Spleen (tissue), 7 donors: Measurements from ENCODE around the gene ZEB2.

Source experiments
- POLR2A ChIP-seq, 3 donors: fragments of 450-650 bp; IDR thresholded peaks; one replicate each; pipeline ENCODE4 v1.5.1; 2017; ENCODE audit warnings: antibody characterized with exemption in 3 of 3, mild to moderate bottlenecking in 1 of 3
- POLR2AphosphoS5 ChIP-seq, 3 donors: sonication (generic); formaldehyde crosslinking; IDR thresholded peaks; one replicate each; pipeline ENCODE4 v1.5.1; 2017; ENCODE audit warnings: antibody characterized with exemption in 3 of 3
- TF ChIP-seq, protein P1 (sequence below), 11 experiments: fragments of 200-600 bp in 7 of 11; fragments of 450-650 bp in 4 of 11; sonication (generic) in 4 of 11; IDR thresholded peaks in 8 of 11; conservative IDR thresholded peaks in 3 of 11; 1 replicate in 7 of 11; 2 replicates in 4 of 11; pipeline versions ENCODE4 v1.4.0 to v1.8.0; 2016 to 2021; ENCODE audit warnings: antibody characterized with exemption in 11 of 11, inconsistent platforms in 4 of 11, mild to moderate bottlenecking in 1 of 11
- donor health status: DM: no; HTN: no; CAD: no; lungs with moderate emphysema.
- donor health status: DM: no; HTN: no; CAD: no.
- donor health status: DM: no; HTN: no; CAD: no.

DNA sequence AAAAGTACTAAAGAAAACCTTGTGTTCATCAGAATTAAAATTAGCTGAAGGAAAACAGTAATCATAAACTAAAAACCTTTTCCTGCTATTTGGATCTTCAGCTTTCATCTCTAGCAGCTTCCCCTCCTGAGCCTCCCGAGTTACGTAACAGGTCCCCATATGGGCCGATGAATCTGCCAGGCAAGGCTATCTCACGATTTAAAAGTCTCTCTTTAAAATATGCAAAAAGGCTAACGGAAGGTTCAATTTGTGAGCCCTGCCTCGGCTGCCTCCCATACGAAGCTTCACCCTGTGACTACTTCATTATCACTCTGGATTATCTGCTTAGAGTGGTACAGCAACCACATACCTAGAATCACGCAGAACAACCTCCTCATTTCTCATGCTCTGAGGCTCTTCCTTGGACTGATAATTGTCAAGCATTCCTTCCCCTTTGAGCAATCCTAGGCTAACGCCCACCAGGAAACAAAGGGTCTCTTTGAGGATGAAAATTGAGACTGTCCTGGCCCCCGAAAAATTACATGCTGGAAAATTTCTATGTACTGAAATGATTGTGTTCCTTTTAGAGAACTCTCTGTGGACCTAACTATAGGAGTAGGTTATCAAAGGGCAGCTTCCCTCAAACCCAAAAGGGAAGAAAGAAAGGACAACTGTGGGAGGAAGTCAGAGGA is 147.4 kb downstream of the ZEB2 start:
- TF ChIP-seq, protein P1, sequence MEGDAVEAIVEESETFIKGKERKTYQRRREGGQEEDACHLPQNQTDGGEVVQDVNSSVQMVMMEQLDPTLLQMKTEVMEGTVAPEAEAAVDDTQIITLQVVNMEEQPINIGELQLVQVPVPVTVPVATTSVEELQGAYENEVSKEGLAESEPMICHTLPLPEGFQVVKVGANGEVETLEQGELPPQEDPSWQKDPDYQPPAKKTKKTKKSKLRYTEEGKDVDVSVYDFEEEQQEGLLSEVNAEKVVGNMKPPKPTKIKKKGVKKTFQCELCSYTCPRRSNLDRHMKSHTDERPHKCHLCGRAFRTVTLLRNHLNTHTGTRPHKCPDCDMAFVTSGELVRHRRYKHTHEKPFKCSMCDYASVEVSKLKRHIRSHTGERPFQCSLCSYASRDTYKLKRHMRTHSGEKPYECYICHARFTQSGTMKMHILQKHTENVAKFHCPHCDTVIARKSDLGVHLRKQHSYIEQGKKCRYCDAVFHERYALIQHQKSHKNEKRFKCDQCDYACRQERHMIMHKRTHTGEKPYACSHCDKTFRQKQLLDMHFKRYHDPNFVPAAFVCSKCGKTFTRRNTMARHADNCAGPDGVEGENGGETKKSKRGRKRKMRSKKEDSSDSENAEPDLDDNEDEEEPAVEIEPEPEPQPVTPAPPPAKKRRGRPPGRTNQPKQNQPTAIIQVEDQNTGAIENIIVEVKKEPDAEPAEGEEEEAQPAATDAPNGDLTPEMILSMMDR (IDR thresholded peaks at IDR 0.05 in 8 of 11, conservative IDR thresholded peaks at IDR 0.05 in 3 of 11), result no peak
- TF ChIP-seq POLR2A (IDR thresholded peaks at IDR 0.05), result no peak
- peak in 1 of 3 donors; percentile 27 for TF ChIP-seq POLR2AphosphoS5 (IDR thresholded peaks at IDR 0.05)
